HAP-1 (cell line): ENCODE data around the gene PTGDR.

Source experiments
- DNase-seq, 2 experiments: peaks; one replicate each; pipeline ENCODE4 v3.0.0-alpha.2; 2016 to 2020; ENCODE audit warnings: low spot score in 2 of 2
- H3K27me3 ChIP-seq: fragments of 250-450 bp; sonication (Bioruptor Pico); 2 replicates; pipeline ENCODE4 v1.5.1; 2020; ENCODE audit warnings: low read depth, mild to moderate bottlenecking, moderate library complexity
- H3K36me3 ChIP-seq: fragments of 250-450 bp; sonication (Bioruptor Pico); replicated peaks from 2 replicates; pipeline ENCODE4 v1.5.1; 2020; ENCODE audit warnings: mild to moderate bottlenecking
- H3K4me1 ChIP-seq: fragments of 250-450 bp; sonication (Bioruptor Pico); 2 replicates; pipeline ENCODE4 v1.5.1; 2020; ENCODE audit warnings: mild to moderate bottlenecking
- H3K4me3 ChIP-seq: fragments of 250-450 bp; sonication (Bioruptor Pico); 2 replicates; pipeline ENCODE4 v1.5.1; 2020; ENCODE audit warnings: mild to moderate bottlenecking, moderate library complexity
- H3K9me3 ChIP-seq: fragments of 250-450 bp; sonication (Bioruptor Pico); 2 replicates; pipeline ENCODE4 v1.5.1; 2020; ENCODE audit warnings: mild to moderate bottlenecking, moderate library complexity
- in situ Hi-C: fragments of 300-500 bp; cut with MboI; formaldehyde crosslinking; loops from 3 replicates; pipeline ENCODE4 v1.14.3; 2020; ENCODE audit warnings: low sequenced_read_pairs, inconsistent platforms, mixed read lengths

The PTGDR gene

GRCh38 chr14:52267501-52268278, at the start of gene PTGDR:
Gene PTGDR, plus strand, starts transcription at chr14:52267698. Its CDS starts 117 bp downstream, at chr14:52267815.
- no peak within 1 kb of the TSS for H3K4me3 ChIP-seq
- in situ Hi-C loops, result no loop called here

GRCh38 chr14:52219488-52220084, 47.9 kb upstream of the PTGDR start:
- in situ Hi-C loops, result no loop called here
- no peak overlapping the region for H3K4me3 ChIP-seq
- no peaks in the 10 kb centered on the region for H3K27me3 ChIP-seq
- no peaks in the 10 kb centered on the region for H3K9me3 ChIP-seq
- H3K36me3 ChIP-seq, result no peaks in the 10 kb centered on the region
- H3K4me1 ChIP-seq, result no peaks in the 10 kb centered on the region
- DNase-seq, result no peak

More at GRCh38 chr14:52267501-52268278, at the start of gene PTGDR:
- Histone ChIP-seq H3K27me3 (no peaks in the 10 kb centered on the region), H3K36me3 (no peaks in the 10 kb centered on the region), H3K4me1 (peaks cover 7% of the 10 kb centered on the region), H3K9me3 (no peaks in the 10 kb centered on the region)
- DNase-seq, result no peak

GRCh38 chr14:52220924-52221811, 46.3 kb upstream of the PTGDR start:
- in situ Hi-C loops, result no loop called here
- Histone ChIP-seq H3K36me3 (no peaks in the 10 kb centered on the region), H3K9me3 (no peaks in the 10 kb centered on the region), H3K4me1 (no peaks in the 10 kb centered on the region), H3K4me3 (no peak overlapping the region), H3K27me3 (no peaks in the 10 kb centered on the region)
- no peak for DNase-seq

- H3K4me3 ChIP-seq, result no peak overlapping the region
- no peaks in the 10 kb centered on the region for H3K9me3 ChIP-seq
- H3K4me1 ChIP-seq, result no peaks in the 10 kb centered on the region
- no peaks in the 10 kb centered on the region for H3K36me3 ChIP-seq
- DNase-seq, result no peak
- in situ Hi-C loops, result no loop called here
- H3K27me3 ChIP-seq, result no peaks in the 10 kb centered on the region
Measured at GRCh38 chr14:52222901-52223300, 44.6 kb upstream of the PTGDR start.

- H3K9me3 ChIP-seq, result no peaks in the 10 kb centered on the region
- no peak overlapping the region for H3K4me3 ChIP-seq
- no peak for DNase-seq
- no peaks in the 10 kb centered on the region for H3K36me3 ChIP-seq
- H3K4me1 ChIP-seq, result no peaks in the 10 kb centered on the region
- in situ Hi-C loops, result no loop called here
- no peaks in the 10 kb centered on the region for H3K27me3 ChIP-seq
Measured at GRCh38 chr14:52227619-52228222, 39.8 kb upstream of the PTGDR start.

GRCh38 chr14:52233693-52234092, 33.8 kb upstream of the PTGDR start:
- in situ Hi-C loops, result no loop called here
- Histone ChIP-seq H3K4me1 (no peaks in the 10 kb centered on the region), H3K36me3 (no peaks in the 10 kb centered on the region), H3K27me3 (no peaks in the 10 kb centered on the region), H3K4me3 (no peak overlapping the region), H3K9me3 (no peaks in the 10 kb centered on the region)
- DNase-seq, result no peak

GRCh38 chr14:52235434-52235833, 32.1 kb upstream of the PTGDR start:
- Histone ChIP-seq H3K4me3 (no peak overlapping the region), H3K9me3 (no peaks in the 10 kb centered on the region), H3K36me3 (no peaks in the 10 kb centered on the region), H3K27me3 (no peaks in the 10 kb centered on the region; the same call in 1 of the 2 replicates), H3K4me1 (no peaks in the 10 kb centered on the region)
- DNase-seq, result no peak
- in situ Hi-C loops, result no loop called here

GRCh38 chr14:52235866-52236510, 31.5 kb upstream of the PTGDR start:
- Histone ChIP-seq H3K36me3 (no peaks in the 10 kb centered on the region), H3K9me3 (no peaks in the 10 kb centered on the region), H3K4me3 (no peak overlapping the region), H3K4me1 (no peaks in the 10 kb centered on the region), H3K27me3 (peaks cover under 1% of the 10 kb centered on the region)
- no peak for DNase-seq
- in situ Hi-C loops, result no loop called here

GRCh38 chr14:52238682-52239081, 28.8 kb upstream of the PTGDR start:
- Histone ChIP-seq H3K9me3 (no peaks in the 10 kb centered on the region), H3K4me3 (no peak overlapping the region), H3K27me3 (peaks cover 3% of the 10 kb centered on the region), H3K4me1 (no peaks in the 10 kb centered on the region), H3K36me3 (no peaks in the 10 kb centered on the region)
- no peak for DNase-seq
- in situ Hi-C loops, result no loop called here

GRCh38 chr14:52240623-52241022, 26.9 kb upstream of the PTGDR start:
- no peak for DNase-seq
- Histone ChIP-seq H3K4me3 (no peak overlapping the region), H3K36me3 (no peaks in the 10 kb centered on the region), H3K27me3 (peaks cover 3% of the 10 kb centered on the region), H3K4me1 (no peaks in the 10 kb centered on the region), H3K9me3 (no peaks in the 10 kb centered on the region)
- in situ Hi-C loops, result no loop called here

- H3K4me1 ChIP-seq, result no peaks in the 10 kb centered on the region
- no peaks in the 10 kb centered on the region for H3K36me3 ChIP-seq
- no peak overlapping the region for H3K4me3 ChIP-seq
- DNase-seq, result no peak
- in situ Hi-C loops, result no loop called here
- peaks cover 3% of the 10 kb centered on the region for H3K27me3 ChIP-seq
- no peaks in the 10 kb centered on the region for H3K9me3 ChIP-seq
Measured at GRCh38 chr14:52241087-52241793, 26.3 kb upstream of the PTGDR start.

- no peak for DNase-seq
- in situ Hi-C loops, result no loop called here
- no peaks in the 10 kb centered on the region for H3K9me3 ChIP-seq
- H3K36me3 ChIP-seq, result no peaks in the 10 kb centered on the region
- H3K4me1 ChIP-seq, result no peaks in the 10 kb centered on the region
- H3K27me3 ChIP-seq, result peaks cover 3% of the 10 kb centered on the region
- no peak overlapping the region for H3K4me3 ChIP-seq
Measured at GRCh38 chr14:52244328-52244727, 23.2 kb upstream of the PTGDR start.

- peaks cover 3% of the 10 kb centered on the region for H3K27me3 ChIP-seq
- H3K36me3 ChIP-seq, result no peaks in the 10 kb centered on the region
- no peaks in the 10 kb centered on the region for H3K9me3 ChIP-seq
- no peak for DNase-seq
- in situ Hi-C loops, result no loop called here
- H3K4me1 ChIP-seq, result no peaks in the 10 kb centered on the region
- no peak overlapping the region for H3K4me3 ChIP-seq
Measured at GRCh38 chr14:52244997-52245396, 22.5 kb upstream of the PTGDR start.
